ENCODE results near the gene SMIM1. TPM values are rescaled to one million over a fixed set of nuclear protein-coding genes. Genes with fewer than 3 reads are reported as not detected.

The SMIM1 gene
- total and polyA plus RNA-seq, 2 donors (not counting 3 experiments of a cell fraction or from before 2014, with no cell fraction given) = 1.4 to 2.9 TPM

DNA sequence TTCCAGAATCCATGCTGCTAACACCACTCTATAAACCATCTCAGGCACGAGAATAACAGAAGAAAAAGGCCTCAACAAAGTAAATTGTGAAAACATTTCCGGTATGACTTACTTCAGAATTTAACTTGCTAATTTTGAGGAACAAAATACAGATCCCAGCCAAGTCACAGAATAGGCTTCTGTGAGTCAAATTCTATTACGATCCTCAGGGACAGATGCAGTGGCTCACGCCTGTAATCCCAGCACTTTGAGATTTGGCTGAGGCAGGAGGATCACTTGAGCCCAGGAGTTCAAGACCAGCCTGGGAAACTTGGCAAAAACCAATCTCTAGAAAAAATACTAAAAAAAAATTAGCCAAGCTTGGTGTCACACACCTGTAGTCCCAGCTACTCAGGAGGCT, 29.1 kb upstream of the SMIM1 start:
- dilution Hi-C loops (cut with MboI; ENCODE audit: extremely low pct_ligation_motif_present, low sequenced_read_pairs) = no loop called here
- Histone ChIP-seq H3K4me1 (ENCODE audit: control insufficient read depth, extremely low read depth, insufficient read depth, low read length) (peaks cover 11% of the 10 kb centered on the region), H3K9me3 (replicated peaks; ENCODE audit: control insufficient read depth, insufficient read depth, low read length) (no peaks in the 10 kb centered on the region), H3K9ac (replicated peaks; ENCODE audit: extremely low read depth, insufficient read depth, low read length) (no peak overlapping the region), H3K27me3 (ENCODE audit: control insufficient read depth in 2 of 2, insufficient read depth in 2 of 2, low read length in 2 of 2) (no peaks in the 10 kb centered on the region), H3K9me1 (replicated peaks; ENCODE audit: control insufficient read depth, extremely low read depth, insufficient read depth, low read length) (no peaks in the 10 kb centered on the region), H3K36me3 (ENCODE audit: control insufficient read depth in 2 of 2, extremely low read depth in 1 of 2, insufficient read depth in 2 of 2, low read length in 2 of 2) (peaks cover 4 to 19% of the 10 kb centered on the region in 2 experiments), H3K27ac (ENCODE audit: insufficient read depth, low read depth, low read length) (no peak overlapping the region), H3K4me3 (replicated peaks in 1 of 3; ENCODE audit: insufficient read depth in 1 of 3, low read depth in 1 of 3, low read length in 3 of 3) (no peak overlapping the region), H3K4me2 (ENCODE audit: insufficient read depth, low read length) (no peak overlapping the region), H2AFZ (ENCODE audit: low read depth, low read length) (no peak overlapping the region), H4K20me1 (replicated peaks; ENCODE audit: control insufficient read depth, extremely low read depth, insufficient read depth, low read length) (no peaks in the 10 kb centered on the region), H3K79me2 (ENCODE audit: control insufficient read depth, insufficient read depth, low read length) (peaks cover 5% of the 10 kb centered on the region)
- DNase-seq (ENCODE audit: low read depth, low spot score) (no peak), FAIRE-seq (no peak)
- BruUV-seq (replicated peaks) = no TSS peak
- POLR2A ChIA-PET = no interaction called here
- TF ChIP-seq POLR2A (IDR thresholded peaks at IDR 0.05; ENCODE audit: low read depth, low read length) = no peak
- no peak for TF ChIP-seq MYC (IDR thresholded peaks at IDR 0.05; ENCODE audit: low read depth, low read length)
- TF ChIP-seq, protein P1, sequence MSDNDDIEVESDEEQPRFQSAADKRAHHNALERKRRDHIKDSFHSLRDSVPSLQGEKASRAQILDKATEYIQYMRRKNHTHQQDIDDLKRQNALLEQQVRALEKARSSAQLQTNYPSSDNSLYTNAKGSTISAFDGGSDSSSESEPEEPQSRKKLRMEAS (IDR thresholded peaks at IDR 0.05; ENCODE audit: insufficient read depth, insufficient read length) = no peak
- TF ChIP-seq GATA2 (IDR thresholded peaks at IDR 0.05; ENCODE audit: insufficient read depth, insufficient read length, low read depth, low read length) = no peak
- TF ChIP-seq JUN (IDR thresholded peaks at IDR 0.05; ENCODE audit: borderline replicate concordance, insufficient read depth, insufficient read length, low read depth) = no peak
- intact Hi-C loops (cut with micrococcal nuclease) = no loop called here
- CTCF ChIA-PET = interaction anchor here (3.7 kb wide), 1 partner anchor 19 kb away, joined by 11 read pairs; no protein-coding TSS in a partner anchor

DNA sequence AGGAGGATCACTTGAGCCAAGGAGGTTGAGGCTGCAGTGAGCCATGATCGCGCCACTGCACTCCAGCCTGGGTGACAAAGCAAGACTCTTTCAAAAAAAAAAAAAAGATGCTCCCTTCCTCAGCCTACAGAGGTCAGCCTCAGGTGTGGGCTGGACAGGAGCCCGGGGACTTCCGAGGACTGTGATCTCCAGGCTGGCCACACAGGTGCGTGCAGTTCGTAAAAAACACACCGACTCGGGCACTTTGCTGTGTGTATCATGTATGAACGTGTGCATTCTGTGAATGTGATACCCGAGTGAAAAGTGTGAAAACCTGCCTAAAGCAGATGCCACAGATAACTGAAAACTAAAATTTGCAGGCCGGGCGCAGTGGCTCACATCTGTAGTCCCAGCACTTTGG, 28.7 kb upstream of the SMIM1 start:
- no peak for DNase-seq (ENCODE audit: low read depth, low spot score)
- TF ChIP-seq POLR2AphosphoS5 (IDR thresholded peaks at IDR 0.05; ENCODE audit: insufficient read depth, low read depth, low read length) (no peak), JUN (IDR thresholded peaks at IDR 0.05; ENCODE audit: borderline replicate concordance, insufficient read depth, insufficient read length, low read depth) (no peak), POLR2A (IDR thresholded peaks at IDR 0.05; ENCODE audit: low read depth, low read length) (no peak), EZH2 (IDR thresholded peaks at IDR 0.05; ENCODE audit: borderline replicate concordance, low read depth, low read length, severe bottlenecking) (no peak), GATA2 (IDR thresholded peaks at IDR 0.05; ENCODE audit: insufficient read depth, insufficient read length, low read depth, low read length) (no peak), FOS (IDR thresholded peaks at IDR 0.05; ENCODE audit: borderline replicate concordance, insufficient read depth, low read length) (no peak), MYC (IDR thresholded peaks at IDR 0.05; ENCODE audit: low read depth, low read length) (no peak)
- TF ChIP-seq, protein P1 (IDR thresholded peaks at IDR 0.05; ENCODE audit: insufficient read depth, insufficient read length) = no peak
- TF ChIP-seq, protein P2, sequence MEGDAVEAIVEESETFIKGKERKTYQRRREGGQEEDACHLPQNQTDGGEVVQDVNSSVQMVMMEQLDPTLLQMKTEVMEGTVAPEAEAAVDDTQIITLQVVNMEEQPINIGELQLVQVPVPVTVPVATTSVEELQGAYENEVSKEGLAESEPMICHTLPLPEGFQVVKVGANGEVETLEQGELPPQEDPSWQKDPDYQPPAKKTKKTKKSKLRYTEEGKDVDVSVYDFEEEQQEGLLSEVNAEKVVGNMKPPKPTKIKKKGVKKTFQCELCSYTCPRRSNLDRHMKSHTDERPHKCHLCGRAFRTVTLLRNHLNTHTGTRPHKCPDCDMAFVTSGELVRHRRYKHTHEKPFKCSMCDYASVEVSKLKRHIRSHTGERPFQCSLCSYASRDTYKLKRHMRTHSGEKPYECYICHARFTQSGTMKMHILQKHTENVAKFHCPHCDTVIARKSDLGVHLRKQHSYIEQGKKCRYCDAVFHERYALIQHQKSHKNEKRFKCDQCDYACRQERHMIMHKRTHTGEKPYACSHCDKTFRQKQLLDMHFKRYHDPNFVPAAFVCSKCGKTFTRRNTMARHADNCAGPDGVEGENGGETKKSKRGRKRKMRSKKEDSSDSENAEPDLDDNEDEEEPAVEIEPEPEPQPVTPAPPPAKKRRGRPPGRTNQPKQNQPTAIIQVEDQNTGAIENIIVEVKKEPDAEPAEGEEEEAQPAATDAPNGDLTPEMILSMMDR (IDR thresholded peaks at IDR 0.05; ENCODE audit: extremely low read depth in 1 of 2, insufficient read depth in 1 of 2, low read depth in 1 of 2, low read length in 2 of 2) = no peak
- Histone ChIP-seq H3K4me3 (replicated peaks in 1 of 3; ENCODE audit: insufficient read depth in 1 of 3, low read depth in 1 of 3, low read length in 3 of 3) (no peak overlapping the region), H3K9me3 (replicated peaks; ENCODE audit: control insufficient read depth, insufficient read depth, low read length) (no peaks in the 10 kb centered on the region), H3K9me1 (replicated peaks; ENCODE audit: control insufficient read depth, extremely low read depth, insufficient read depth, low read length) (no peaks in the 10 kb centered on the region), H2AFZ (ENCODE audit: low read depth, low read length) (no peak overlapping the region), H3K4me1 (ENCODE audit: control insufficient read depth, extremely low read depth, insufficient read depth, low read length) (peaks cover 11% of the 10 kb centered on the region), H3K27ac (ENCODE audit: insufficient read depth, low read depth, low read length) (no peak overlapping the region), H3K36me3 (ENCODE audit: control insufficient read depth in 2 of 2, extremely low read depth in 1 of 2, insufficient read depth in 2 of 2, low read length in 2 of 2) (peaks cover 1 to 19% of the 10 kb centered on the region in 2 experiments), H4K20me1 (replicated peaks; ENCODE audit: control insufficient read depth, extremely low read depth, insufficient read depth, low read length) (no peaks in the 10 kb centered on the region), H3K9ac (replicated peaks; ENCODE audit: extremely low read depth, insufficient read depth, low read length) (no peak overlapping the region), H3K79me2 (ENCODE audit: control insufficient read depth, insufficient read depth, low read length) (peaks cover 5% of the 10 kb centered on the region), H3K4me2 (ENCODE audit: insufficient read depth, low read length) (no peak overlapping the region), H3K27me3 (ENCODE audit: control insufficient read depth in 2 of 2, insufficient read depth in 2 of 2, low read length in 2 of 2) (no peaks in the 10 kb centered on the region)
- dilution Hi-C loops (cut with MboI; ENCODE audit: extremely low pct_ligation_motif_present, low sequenced_read_pairs) (no loop called here), intact Hi-C loops (cut with micrococcal nuclease) (no loop called here)
- no TSS peak for BruUV-seq (replicated peaks)
- no peak for FAIRE-seq
- ChIA-PET POLR2A (no interaction called here), CTCF (interaction anchor here (3.7 kb wide), 1 partner anchor 19 kb away, joined by 11 read pairs; no protein-coding TSS in a partner anchor)

Measured in endothelial cell of umbilical vein (primary cell).